ENCODE data around the gene NHSL2.

Gene NHSL2

DNA sequence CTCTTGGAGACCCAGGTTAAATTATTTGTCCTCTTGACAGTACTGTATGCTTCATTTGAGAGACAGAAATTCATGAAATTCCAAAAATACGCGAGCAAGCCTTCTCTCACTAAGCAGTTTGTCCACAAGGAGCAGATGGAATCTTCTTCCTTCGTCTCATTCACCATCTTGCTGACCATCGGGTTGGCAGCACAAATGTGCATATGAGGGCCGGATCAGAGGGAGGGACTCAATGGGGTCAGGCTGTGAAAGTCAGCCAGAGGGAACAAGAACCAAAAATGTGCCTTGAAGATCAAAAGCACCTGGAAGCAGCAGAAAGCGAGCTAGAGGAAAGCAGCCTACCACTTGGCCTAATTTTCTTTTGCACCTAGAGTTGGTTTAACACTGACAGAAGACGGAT, 16.4 kb downstream of the NHSL2 start:
- no peaks in the 10 kb centered on the region for H3K9me3 ChIP-seq (ENCODE audit: insufficient read depth, low read depth, low read length)

GRCh38 chrX:71928856-71929255, 18.2 kb downstream of the NHSL2 start:
- no peak overlapping the region for H3K27ac ChIP-seq (ENCODE audit: low read length)
- H3K4me1 ChIP-seq (ENCODE audit: insufficient read depth, low read length) = peaks cover 3% of the 10 kb centered on the region
- no peaks in the 10 kb centered on the region for H3K27me3 ChIP-seq (ENCODE audit: insufficient read depth, low read length)
- H3K4me3 ChIP-seq (ENCODE audit: low read length) = no peak overlapping the region
- H3K36me3 ChIP-seq (ENCODE audit: insufficient read depth, low read depth, low read length) = no peaks in the 10 kb centered on the region
- H3K9ac ChIP-seq (ENCODE audit: low read depth, low read length) = no peak overlapping the region
- H3K9me3 ChIP-seq (ENCODE audit: insufficient read depth, low read depth, low read length) = no peaks in the 10 kb centered on the region

More for the DNA sequence above, 16.4 kb downstream of the NHSL2 start:
- H3K27ac ChIP-seq (ENCODE audit: low read length) = no peak overlapping the region
- peaks cover 3% of the 10 kb centered on the region; the same call in 1 of the 2 replicates for H3K4me1 ChIP-seq (ENCODE audit: insufficient read depth, low read length)
- H3K9ac ChIP-seq (ENCODE audit: low read depth, low read length) = no peak overlapping the region
- no peaks in the 10 kb centered on the region for H3K36me3 ChIP-seq (ENCODE audit: insufficient read depth, low read depth, low read length)
- H3K4me3 ChIP-seq (ENCODE audit: low read length) = no peak overlapping the region
- H3K27me3 ChIP-seq (ENCODE audit: insufficient read depth, low read length) = no peaks in the 10 kb centered on the region

DNA sequence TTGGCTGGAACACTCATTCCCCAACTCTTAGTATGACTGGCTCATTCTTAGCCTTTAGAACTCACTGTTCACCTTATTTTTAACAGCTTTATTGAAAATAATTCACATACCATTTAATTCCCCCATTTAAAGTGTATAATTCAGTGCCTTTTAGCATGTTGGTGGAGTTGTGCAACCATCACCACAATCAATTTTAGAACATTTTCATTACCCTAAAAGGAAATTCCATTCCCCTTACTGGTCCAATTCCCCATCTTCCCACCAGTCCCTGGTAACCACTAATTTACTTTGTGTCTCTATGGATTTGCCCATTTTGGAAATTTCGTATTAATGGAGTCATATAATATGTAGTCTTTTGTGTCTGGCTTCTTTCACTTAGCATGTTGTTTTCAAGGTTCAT, 19.7 kb downstream of the NHSL2 start:
- Histone ChIP-seq H3K36me3 (ENCODE audit: insufficient read depth, low read depth, low read length) (no peaks in the 10 kb centered on the region), H3K9me3 (ENCODE audit: insufficient read depth, low read depth, low read length) (no peaks in the 10 kb centered on the region), H3K4me1 (ENCODE audit: insufficient read depth, low read length) (peaks cover 6% of the 10 kb centered on the region), H3K27me3 (ENCODE audit: insufficient read depth, low read length) (no peaks in the 10 kb centered on the region), H3K27ac (ENCODE audit: low read length) (no peak overlapping the region), H3K9ac (ENCODE audit: low read depth, low read length) (no peak overlapping the region), H3K4me3 (ENCODE audit: low read length) (no peak overlapping the region)

- Histone ChIP-seq H3K9me3 (ENCODE audit: insufficient read depth, low read depth, low read length) (no peaks in the 10 kb centered on the region), H3K4me3 (ENCODE audit: low read length) (peak overlapping the region; percentile 22; the same call in 1 of the 2 replicates), H3K27me3 (ENCODE audit: insufficient read depth, low read length) (no peaks in the 10 kb centered on the region), H3K4me1 (ENCODE audit: insufficient read depth, low read length) (peaks cover 16% of the 10 kb centered on the region), H3K36me3 (ENCODE audit: insufficient read depth, low read depth, low read length) (no peaks in the 10 kb centered on the region), H3K27ac (ENCODE audit: low read length) (peak overlapping the region; percentile 69), H3K9ac (ENCODE audit: low read depth, low read length) (peak overlapping the region; percentile 45; the same call in 1 of the 2 replicates)
Measured at GRCh38 chrX:71935476-71935875, 24.8 kb downstream of the NHSL2 start.

GRCh38 chrX:71936632-71937031, 26.0 kb downstream of the NHSL2 start:
- Histone ChIP-seq H3K27me3 (ENCODE audit: insufficient read depth, low read length) (no peaks in the 10 kb centered on the region), H3K9me3 (ENCODE audit: insufficient read depth, low read depth, low read length) (no peaks in the 10 kb centered on the region), H3K27ac (ENCODE audit: low read length) (no peak overlapping the region)

GRCh38 chrX:71938371-71938770, 27.7 kb downstream of the NHSL2 start:
- Histone ChIP-seq H3K9ac (ENCODE audit: low read depth, low read length) (no peak overlapping the region), H3K27me3 (ENCODE audit: insufficient read depth, low read length) (no peaks in the 10 kb centered on the region)

More at GRCh38 chrX:71936632-71937031, 26.0 kb downstream of the NHSL2 start:
- Histone ChIP-seq H3K36me3 (ENCODE audit: insufficient read depth, low read depth, low read length) (no peaks in the 10 kb centered on the region), H3K9ac (ENCODE audit: low read depth, low read length) (no peak overlapping the region), H3K4me1 (ENCODE audit: insufficient read depth, low read length) (peaks cover 19% of the 10 kb centered on the region), H3K4me3 (ENCODE audit: low read length) (no peak overlapping the region)

GRCh38 chrX:71941145-71941544, 30.5 kb downstream of the NHSL2 start:
- Histone ChIP-seq H3K27me3 (ENCODE audit: insufficient read depth, low read length) (no peaks in the 10 kb centered on the region), H3K9me3 (ENCODE audit: insufficient read depth, low read depth, low read length) (no peaks in the 10 kb centered on the region), H3K27ac (ENCODE audit: low read length) (no peak overlapping the region), H3K4me3 (ENCODE audit: low read length) (no peak overlapping the region), H3K36me3 (ENCODE audit: insufficient read depth, low read depth, low read length) (no peaks in the 10 kb centered on the region), H3K4me1 (ENCODE audit: insufficient read depth, low read length) (peaks cover 16% of the 10 kb centered on the region), H3K9ac (ENCODE audit: low read depth, low read length) (no peak overlapping the region)

More at GRCh38 chrX:71938371-71938770, 27.7 kb downstream of the NHSL2 start:
- H3K36me3 ChIP-seq (ENCODE audit: insufficient read depth, low read depth, low read length) = no peaks in the 10 kb centered on the region
- peaks cover 27% of the 10 kb centered on the region for H3K4me1 ChIP-seq (ENCODE audit: insufficient read depth, low read length)
- no peak overlapping the region for H3K27ac ChIP-seq (ENCODE audit: low read length)
- no peak overlapping the region for H3K4me3 ChIP-seq (ENCODE audit: low read length)
- H3K9me3 ChIP-seq (ENCODE audit: insufficient read depth, low read depth, low read length) = no peaks in the 10 kb centered on the region

- H3K27ac ChIP-seq (ENCODE audit: low read length) = no peak overlapping the region
Measured at GRCh38 chrX:71941776-71942175, 31.1 kb downstream of the NHSL2 start.

GRCh38 chrX:71944369-71944768, 33.7 kb downstream of the NHSL2 start:
- Histone ChIP-seq H3K9ac (ENCODE audit: low read depth, low read length) (no peak overlapping the region), H3K4me3 (ENCODE audit: low read length) (no peak overlapping the region), H3K4me1 (ENCODE audit: insufficient read depth, low read length) (peaks cover 11% of the 10 kb centered on the region), H3K27ac (ENCODE audit: low read length) (no peak overlapping the region), H3K9me3 (ENCODE audit: insufficient read depth, low read depth, low read length) (no peaks in the 10 kb centered on the region), H3K36me3 (ENCODE audit: insufficient read depth, low read depth, low read length) (no peaks in the 10 kb centered on the region), H3K27me3 (ENCODE audit: insufficient read depth, low read length) (no peaks in the 10 kb centered on the region)

More at GRCh38 chrX:71941776-71942175, 31.1 kb downstream of the NHSL2 start:
- Histone ChIP-seq H3K36me3 (ENCODE audit: insufficient read depth, low read depth, low read length) (no peaks in the 10 kb centered on the region), H3K4me1 (ENCODE audit: insufficient read depth, low read length) (peaks cover 11% of the 10 kb centered on the region), H3K27me3 (ENCODE audit: insufficient read depth, low read length) (no peaks in the 10 kb centered on the region), H3K4me3 (ENCODE audit: low read length) (no peak overlapping the region), H3K9me3 (ENCODE audit: insufficient read depth, low read depth, low read length) (no peaks in the 10 kb centered on the region), H3K9ac (ENCODE audit: low read depth, low read length) (no peak overlapping the region)

DNA sequence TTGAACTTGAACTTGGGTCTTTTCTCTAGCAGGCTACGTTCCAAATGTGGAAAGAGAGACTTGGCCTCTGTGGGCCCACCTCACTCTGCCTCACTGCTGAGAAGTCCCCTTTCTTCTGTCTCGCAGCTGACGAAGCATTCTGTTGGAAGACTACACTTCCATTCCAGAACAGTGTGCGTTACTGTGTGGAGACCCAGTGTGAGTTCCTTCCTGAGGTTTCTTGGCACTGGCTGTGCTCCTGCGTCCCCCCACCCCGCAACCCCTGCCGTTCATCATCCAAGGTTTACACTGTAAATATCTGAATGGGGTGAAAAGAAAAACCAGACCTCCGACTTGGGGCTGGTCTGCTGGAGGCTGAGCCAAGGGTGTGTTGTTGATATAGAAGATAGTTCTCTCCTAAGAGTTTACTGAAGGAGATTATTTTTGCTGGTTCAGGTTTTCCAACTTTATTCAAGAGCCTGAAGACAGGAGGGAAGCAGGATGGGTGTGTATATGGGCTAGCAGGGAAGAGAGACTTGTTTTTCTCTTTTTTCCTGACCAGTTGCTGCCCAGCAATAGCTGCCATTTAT, 34.7 kb downstream of the NHSL2 start:
- H3K9me3 ChIP-seq (ENCODE audit: insufficient read depth, low read depth, low read length) = no peaks in the 10 kb centered on the region

GRCh38 chrX:71949363-71949762, 38.7 kb downstream of the NHSL2 start:
- Histone ChIP-seq H3K27ac (ENCODE audit: low read length) (no peak overlapping the region), H3K4me1 (ENCODE audit: insufficient read depth, low read length) (peaks cover 12% of the 10 kb centered on the region), H3K27me3 (ENCODE audit: insufficient read depth, low read length) (no peaks in the 10 kb centered on the region), H3K36me3 (ENCODE audit: insufficient read depth, low read depth, low read length) (no peaks in the 10 kb centered on the region), H3K9ac (ENCODE audit: low read depth, low read length) (no peak overlapping the region), H3K4me3 (ENCODE audit: low read length) (no peak overlapping the region), H3K9me3 (ENCODE audit: insufficient read depth, low read depth, low read length) (no peaks in the 10 kb centered on the region)

More for the DNA sequence above, 34.7 kb downstream of the NHSL2 start:
- peaks cover 11% of the 10 kb centered on the region for H3K4me1 ChIP-seq (ENCODE audit: insufficient read depth, low read length)
- H3K36me3 ChIP-seq (ENCODE audit: insufficient read depth, low read depth, low read length) = no peaks in the 10 kb centered on the region
- no peak overlapping the region for H3K4me3 ChIP-seq (ENCODE audit: low read length)
- no peaks in the 10 kb centered on the region for H3K27me3 ChIP-seq (ENCODE audit: insufficient read depth, low read length)
- H3K27ac ChIP-seq (ENCODE audit: low read length) = no peak overlapping the region
- H3K9ac ChIP-seq (ENCODE audit: low read depth, low read length) = no peak overlapping the region

DNA sequence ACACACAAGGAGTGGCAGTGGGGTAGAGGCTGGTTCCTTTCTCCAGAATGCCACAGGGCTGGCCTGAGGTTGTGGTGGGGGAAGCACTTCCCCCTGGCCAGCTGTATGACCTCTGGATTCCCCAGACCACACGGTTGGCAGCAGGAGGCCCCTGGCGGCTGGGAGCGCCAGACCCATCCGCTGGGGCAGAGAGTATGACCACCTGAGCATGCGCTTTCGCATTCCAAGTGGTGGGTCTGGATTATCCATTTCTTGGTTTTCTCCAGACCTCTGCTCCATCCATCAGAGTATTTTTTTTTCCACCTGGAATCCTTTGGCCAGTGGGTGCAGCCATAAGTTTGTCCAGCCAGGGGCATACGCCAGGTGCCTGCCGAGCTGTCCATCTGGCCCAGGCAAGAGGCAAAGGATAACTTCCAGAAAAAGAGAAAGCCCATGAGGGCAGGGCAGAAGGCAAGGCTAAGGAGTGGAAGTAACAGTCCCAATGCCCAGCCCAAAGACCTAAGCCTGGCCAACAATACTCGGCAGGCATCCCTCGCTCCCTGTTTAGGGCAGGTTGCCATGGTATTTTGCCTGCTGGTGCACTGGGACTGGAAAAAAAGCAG, 39.3 kb downstream of the NHSL2 start:
- Histone ChIP-seq H3K4me1 (ENCODE audit: insufficient read depth, low read length) (peaks cover 17% of the 10 kb centered on the region), H3K9ac (ENCODE audit: low read depth, low read length) (no peak overlapping the region), H3K36me3 (ENCODE audit: insufficient read depth, low read depth, low read length) (no peaks in the 10 kb centered on the region), H3K4me3 (ENCODE audit: low read length) (no peak overlapping the region), H3K27ac (ENCODE audit: low read length) (no peak overlapping the region), H3K27me3 (ENCODE audit: insufficient read depth, low read length) (no peaks in the 10 kb centered on the region), H3K9me3 (ENCODE audit: insufficient read depth, low read depth, low read length) (no peaks in the 10 kb centered on the region)

Measured in iPS-20b (cell line).